CD4-positive, alpha-beta T cell treated with Interleukin-1 beta for 1 hour (primary cell): Measurements from ENCODE around the gene DOK6.
"Not testable (repeated sequence)": the region's sequence is repeated elsewhere in the genome, so short reads cannot be mapped to it uniquely, and the experiment has no call there.

Experiments
- DNase-seq, 2 donors: peaks; one replicate each; pipeline ENCODE4 v3.0.0-alpha.2; 2020 to 2022

DOK6 gene

DNA sequence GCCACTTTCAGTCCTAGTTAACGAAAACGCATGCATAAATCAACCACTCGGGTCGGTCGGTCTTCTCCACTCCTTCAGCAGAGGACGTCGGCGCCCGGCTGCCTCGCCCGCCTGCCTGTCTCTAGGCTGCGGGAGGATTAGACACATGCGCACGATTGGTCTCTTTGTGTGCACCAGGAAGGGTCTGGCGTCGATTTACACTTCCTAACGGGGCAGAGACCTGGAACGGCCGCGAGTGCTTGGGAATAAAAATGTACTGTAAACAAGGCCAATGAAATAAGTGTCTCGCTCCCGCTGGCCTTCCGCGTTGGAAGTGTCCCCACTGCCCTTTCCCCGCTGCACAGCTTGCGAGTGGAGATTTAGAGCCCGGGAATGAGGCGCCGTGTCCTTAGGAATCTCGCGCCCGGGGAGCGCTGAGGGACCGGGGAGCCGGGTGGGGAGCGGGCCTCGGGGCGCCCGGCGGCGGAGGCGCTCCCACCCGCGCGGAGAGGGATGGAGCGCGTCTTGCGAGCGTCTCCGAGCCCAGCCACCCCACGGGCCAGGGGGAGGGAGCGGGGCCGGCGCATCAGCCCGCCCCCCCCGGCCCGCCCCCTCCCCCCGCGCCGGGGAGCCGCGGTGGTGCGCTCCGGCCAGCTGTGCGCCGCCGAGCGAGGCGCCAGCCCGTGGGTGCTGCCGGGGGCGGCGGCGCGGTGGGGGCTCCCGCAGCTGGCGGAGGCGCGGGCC is at the start of gene DOK6:
Gene DOK6 (plus strand): TSS at position 636 of the 723 bp plus-strand sequence.
- no peak for DNase-seq

GRCh38 chr18:69353023-69353422 is 47.7 kb upstream of the DOK6 start:
- no peak for DNase-seq

DNA sequence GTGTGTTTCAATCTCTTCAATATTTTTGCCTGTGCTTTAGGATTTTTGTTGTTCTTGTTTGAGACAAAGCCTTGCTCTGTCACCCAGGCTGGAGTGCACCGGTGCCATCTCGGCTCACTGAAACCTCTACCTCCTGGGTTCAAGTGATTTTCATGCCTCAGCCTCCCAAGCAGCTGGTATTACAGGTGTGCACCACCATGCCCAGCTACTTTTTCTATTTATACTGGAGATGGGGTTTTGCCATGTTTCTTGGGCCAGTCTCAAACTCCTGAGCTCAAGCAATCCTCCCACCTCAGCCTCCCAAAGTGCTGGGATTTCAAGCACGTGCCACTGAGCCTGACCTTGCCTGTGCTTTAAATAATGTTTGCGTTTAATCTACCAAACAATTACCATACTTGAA is 43.1 kb upstream of the DOK6 start:
- DNase-seq, result no peak

DNA sequence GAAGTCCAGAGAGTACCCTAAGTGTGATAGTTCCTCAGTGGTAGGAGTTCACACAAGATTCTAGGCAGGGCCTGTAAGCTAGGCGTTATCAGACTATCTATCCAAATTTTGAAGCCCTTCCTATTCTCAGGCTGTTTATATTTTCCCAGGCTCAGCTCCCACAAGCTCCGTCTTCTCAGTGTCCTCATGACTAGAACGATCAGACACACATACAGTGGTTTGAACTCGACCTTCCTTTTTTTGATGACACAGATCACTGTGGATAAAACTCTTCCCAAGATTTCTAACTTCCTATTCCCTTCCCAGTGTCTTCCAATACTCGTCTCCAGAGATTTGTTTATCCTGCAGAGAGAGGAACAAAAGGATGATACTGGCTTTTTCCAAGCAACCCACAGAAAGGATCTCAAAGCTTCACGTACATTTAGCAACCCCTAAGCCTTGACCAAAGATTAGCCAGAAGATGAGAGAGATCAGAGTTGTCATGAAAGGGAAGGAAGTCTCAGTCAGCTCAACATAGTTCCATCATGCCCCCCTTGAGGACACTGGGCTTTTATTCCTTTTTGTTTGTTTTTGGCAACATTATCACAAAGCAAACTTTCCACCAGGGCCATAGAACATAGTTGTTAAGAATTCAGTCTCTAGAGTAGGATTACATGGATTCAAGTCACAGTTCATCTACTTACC is 42.3 kb upstream of the DOK6 start:
- DNase-seq, result no peak

DNA sequence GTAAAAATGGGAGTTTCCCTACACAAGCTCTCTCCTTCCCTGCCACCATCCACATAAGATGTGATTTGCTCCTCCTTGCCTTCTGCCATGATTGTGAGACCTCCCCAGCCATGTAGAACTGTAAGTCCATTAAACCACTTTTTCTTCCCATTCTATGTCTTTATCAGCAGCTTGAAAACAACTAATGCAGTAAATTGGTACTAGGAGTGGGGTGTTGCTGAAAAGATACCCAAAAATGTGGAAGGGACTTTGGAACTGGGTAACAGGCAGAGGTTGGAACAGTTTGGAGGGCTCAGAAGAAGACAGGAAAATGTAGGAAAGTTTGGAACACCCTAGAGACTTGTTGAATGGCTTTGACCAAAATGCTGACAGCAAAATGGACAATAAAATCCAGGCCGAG is 40.9 kb upstream of the DOK6 start:
- not testable (repeated sequence) for DNase-seq

- no peak for DNase-seq
Observed at GRCh38 chr18:69364930-69365329, 35.8 kb upstream of the DOK6 start.

DNA sequence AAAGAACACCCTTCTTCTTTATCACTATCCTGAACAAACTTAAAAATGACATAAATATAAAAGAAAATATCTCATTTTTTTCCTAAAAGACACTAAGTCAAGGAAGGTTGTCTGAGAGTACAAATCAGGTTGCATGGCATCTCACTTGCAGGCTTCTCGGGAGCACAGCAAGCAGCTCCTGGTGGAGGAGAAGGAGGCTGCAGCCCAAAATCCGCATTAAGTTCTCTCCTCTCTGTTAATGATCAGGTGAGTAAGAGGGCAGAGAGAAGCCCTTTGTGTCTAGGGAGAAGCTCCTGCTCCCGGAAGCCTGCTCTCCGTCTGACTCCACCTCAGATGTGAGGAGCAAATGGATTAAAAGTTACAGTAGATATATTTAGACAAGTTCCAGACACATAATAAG is 35.0 kb upstream of the DOK6 start:
- no peak for DNase-seq

GRCh38 chr18:69367104-69367503 is 33.6 kb upstream of the DOK6 start:
- DNase-seq, result no peak

- no peak for DNase-seq
Observed at GRCh38 chr18:69371729-69372128, 29.0 kb upstream of the DOK6 start.

DNA sequence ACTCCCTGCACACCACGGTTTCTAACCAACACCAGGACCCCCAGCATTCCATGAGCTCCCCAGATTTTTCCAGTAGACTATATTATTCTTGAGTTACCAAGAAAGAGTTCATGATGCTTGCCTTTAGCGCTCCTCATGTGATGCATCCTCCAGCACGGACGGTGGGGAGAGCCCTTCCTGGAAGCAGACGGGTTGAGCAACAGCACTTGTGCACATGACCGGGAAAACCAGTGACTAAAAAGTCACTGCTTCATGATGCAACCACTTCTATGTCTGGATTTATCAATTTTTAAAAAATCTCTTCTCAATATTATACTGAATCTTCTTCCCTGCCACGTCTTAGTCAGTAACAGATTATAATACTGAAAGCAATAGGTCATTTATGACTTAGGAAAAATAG is 20.4 kb upstream of the DOK6 start:
- no peak for DNase-seq

- DNase-seq, result no peak
Observed at GRCh38 chr18:69383186-69383585, 17.5 kb upstream of the DOK6 start.

GRCh38 chr18:69387186-69387585 is 13.5 kb upstream of the DOK6 start:
- DNase-seq, result no peak

DNA sequence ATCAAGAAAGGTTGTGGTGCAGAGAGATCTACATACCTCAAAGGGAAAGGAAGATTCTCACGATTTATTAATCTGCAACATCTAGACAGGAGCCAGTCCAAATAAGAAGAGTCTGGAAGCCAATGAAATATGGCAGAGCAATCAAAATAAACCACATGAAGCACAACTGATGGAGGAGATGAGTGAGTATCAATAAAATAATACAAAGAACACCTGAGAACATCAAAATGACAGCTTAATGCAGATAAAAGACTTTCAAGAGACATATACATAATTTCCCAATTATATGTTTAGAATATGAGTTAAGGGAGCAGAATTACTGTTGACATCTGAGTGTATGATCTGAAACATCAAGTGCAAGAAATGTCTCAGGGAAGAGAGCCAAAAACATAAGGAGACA is 12.5 kb upstream of the DOK6 start:
- no peak for DNase-seq

GRCh38 chr18:69397096-69397495 is 3.6 kb upstream of the DOK6 start:
- DNase-seq, result no peak

DNA sequence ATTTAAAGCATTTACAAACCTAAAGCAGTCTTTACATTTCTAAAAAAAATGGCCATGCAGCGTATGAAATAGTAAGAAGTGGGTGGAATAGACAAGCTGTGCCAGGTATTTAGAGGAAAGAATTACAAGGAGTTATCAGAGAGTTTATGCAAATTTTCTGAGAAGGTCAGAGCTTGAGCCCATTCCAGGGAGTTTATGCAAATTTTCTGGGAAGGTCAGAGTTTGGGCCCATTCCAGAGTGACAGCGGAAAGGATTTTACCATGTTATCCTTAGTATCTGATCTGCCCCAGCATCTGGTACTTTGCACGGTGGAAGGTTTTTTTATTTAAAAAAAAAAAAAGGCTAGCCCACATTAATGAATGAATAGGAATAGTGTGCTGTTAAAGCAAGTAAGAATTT is 1.4 kb upstream of the DOK6 start:
- no peak for DNase-seq

GRCh38 chr18:69400976-69401225 is 213 bp downstream of the DOK6 start:
- DNase-seq, result no peak

- DNase-seq, result no peak
Observed at GRCh38 chr18:69401226-69401971, 711 bp downstream of the DOK6 start.

GRCh38 chr18:69401972-69402532 is 1.4 kb downstream of the DOK6 start:
- DNase-seq, result no peak

- DNase-seq, result no peak
Observed at GRCh38 chr18:69402533-69402989, 1.9 kb downstream of the DOK6 start.

GRCh38 chr18:69408522-69408921 is 7.8 kb downstream of the DOK6 start:
- no peak for DNase-seq

- no peak for DNase-seq
Observed at GRCh38 chr18:69411199-69411598, 10.5 kb downstream of the DOK6 start.

DNA sequence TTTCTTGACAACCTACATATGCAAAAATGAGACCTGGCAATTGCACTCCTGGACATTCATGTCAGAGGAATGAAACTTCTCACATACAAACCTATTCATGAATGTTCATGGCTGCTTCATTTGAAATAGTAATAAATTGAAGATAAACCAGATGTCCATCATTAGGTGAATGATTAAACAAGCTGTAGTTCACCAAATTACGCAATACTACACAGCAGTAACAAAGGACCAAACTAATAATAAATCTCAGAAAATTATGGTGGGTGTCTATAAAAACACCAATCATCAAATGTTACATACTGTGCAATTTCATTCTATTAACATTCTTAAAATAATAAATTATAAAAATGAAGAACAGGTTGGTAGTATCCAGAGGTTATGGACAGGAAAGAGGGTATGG is 13.5 kb downstream of the DOK6 start:
- DNase-seq, result no peak

GRCh38 chr18:69432847-69433246 is 32.2 kb downstream of the DOK6 start:
- no peak for DNase-seq

- no peak for DNase-seq
Observed at GRCh38 chr18:69435000-69435399, 34.3 kb downstream of the DOK6 start.
